22Rv1 (cell line): Measurements from ENCODE around the gene TPRA1.

ENCODE experiments used
- H3K27ac ChIP-seq: fragments of 450-650 bp; 2 replicates; pipeline ENCODE4 v1.5.1; 2017
- CTCF ChIP-seq: fragments of 450-650 bp; IDR thresholded peaks from 2 replicates; pipeline ENCODE4 v1.5.1; 2017; ENCODE audit warnings: mild to moderate bottlenecking
- ZFX ChIP-seq: fragments of 450-650 bp; IDR thresholded peaks from 2 replicates; pipeline ENCODE4 v1.6.1; 2017; ENCODE audit warnings: antibody characterized with exemption, borderline replicate concordance

TPRA1 gene

DNA sequence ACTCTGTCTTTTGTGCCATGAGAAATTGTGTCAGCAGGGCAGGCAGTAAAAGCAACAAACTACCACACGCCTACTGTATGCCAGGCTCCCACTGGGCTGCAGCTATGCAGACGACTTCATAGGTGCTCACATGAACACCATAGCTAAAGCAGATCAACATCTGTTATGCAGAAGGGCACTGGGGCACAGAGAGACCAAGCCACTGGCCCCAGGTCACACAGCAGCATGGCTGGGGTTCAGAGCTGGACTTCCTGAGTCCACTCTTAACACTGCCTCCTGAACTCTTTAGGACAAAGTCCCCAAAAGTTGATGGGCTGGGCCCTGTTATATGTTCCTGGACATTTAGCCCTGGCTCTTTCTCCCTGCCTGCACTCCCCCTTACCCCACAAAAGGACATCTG, 12.4 kb downstream of the TPRA1 start:
- no peak overlapping the region for H3K27ac ChIP-seq
- TF ChIP-seq ZFX: no peak
- no peak for TF ChIP-seq CTCF

- no peak for TF ChIP-seq CTCF
- no peak for TF ChIP-seq ZFX
These were observed 13.1 kb downstream of the TPRA1 start for GRCh38 chr3:127577448-127577847.

DNA sequence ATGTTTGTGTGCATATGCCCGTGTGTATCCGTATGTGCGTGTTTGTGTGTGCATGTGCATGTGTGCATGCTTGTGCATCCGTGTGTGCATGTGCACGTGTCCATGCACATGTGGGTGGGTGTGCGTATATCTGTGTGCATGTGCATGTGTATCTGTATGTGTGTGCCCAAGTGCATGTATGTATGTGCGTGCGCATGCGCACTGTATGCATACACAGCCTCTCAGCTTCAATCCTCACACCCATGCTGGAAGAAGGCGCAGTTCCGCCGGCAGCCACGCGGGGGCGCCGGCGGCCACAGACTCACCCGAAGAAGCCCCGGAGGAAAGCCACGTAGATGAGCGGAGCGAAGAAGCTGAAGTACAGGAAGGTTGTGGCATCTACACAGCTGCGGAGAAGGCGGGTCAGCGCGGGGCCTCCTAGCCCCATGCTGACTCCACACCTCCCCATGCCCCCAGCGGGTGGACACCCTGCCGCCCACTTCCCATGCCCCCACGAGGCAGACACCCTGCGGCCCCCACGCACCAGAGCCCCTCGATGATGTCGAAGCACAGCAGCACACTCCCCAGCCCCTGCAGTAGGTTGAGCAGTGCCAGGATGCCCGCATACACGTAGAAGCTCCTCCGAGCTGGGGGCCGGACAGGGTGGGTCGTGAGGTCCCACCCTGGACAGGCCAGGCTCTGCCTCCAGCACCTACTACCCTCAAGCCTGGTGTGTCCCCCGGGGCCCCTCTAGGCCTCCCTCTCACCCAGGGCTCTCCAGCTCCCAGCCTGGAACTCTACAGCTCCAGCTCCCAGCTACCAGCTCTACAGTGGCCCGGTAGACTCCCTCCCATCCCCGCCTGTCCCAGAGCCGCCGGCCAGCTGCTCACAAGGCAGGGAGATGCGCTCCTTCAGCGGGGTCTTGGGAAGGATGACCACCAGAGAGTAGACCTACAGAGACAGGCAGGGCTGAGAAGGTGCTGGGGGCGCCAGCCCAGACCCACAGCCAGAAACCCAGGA, 15.4 kb downstream of the TPRA1 start:
- TF ChIP-seq ZFX: no peak
- peak; percentile 98 for TF ChIP-seq CTCF
- no peak overlapping the region for H3K27ac ChIP-seq

More at GRCh38 chr3:127577448-127577847, 13.1 kb downstream of the TPRA1 start:
- no peak overlapping the region for H3K27ac ChIP-seq

- H3K27ac ChIP-seq: no peak overlapping the region
- TF ChIP-seq ZFX (no peak), CTCF (no peak)
These were observed 16.6 kb downstream of the TPRA1 start for GRCh38 chr3:127573912-127574311.

DNA sequence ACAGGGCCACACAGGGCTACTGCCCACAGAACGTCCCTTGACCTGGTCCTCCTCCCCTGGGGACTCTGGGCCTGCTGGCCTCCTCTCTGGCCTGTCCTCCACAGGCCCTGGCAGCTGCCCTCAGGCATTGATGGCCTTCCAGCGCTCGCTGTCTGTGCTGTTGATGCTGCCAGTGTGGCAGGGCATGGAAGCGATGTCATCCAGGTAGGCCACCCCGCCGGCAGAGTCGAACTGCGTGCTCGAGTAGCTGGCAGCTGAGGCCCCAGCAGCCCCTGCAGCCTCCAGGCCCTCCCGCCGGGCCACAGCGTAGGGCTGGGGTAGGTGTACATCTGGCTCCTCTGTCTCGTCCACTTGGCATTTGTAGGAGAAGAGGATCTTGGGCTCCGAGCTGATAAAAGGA, 17.1 kb downstream of the TPRA1 start:
- TF ChIP-seq ZFX (no peak), CTCF (no peak)
- no peak overlapping the region for H3K27ac ChIP-seq

DNA sequence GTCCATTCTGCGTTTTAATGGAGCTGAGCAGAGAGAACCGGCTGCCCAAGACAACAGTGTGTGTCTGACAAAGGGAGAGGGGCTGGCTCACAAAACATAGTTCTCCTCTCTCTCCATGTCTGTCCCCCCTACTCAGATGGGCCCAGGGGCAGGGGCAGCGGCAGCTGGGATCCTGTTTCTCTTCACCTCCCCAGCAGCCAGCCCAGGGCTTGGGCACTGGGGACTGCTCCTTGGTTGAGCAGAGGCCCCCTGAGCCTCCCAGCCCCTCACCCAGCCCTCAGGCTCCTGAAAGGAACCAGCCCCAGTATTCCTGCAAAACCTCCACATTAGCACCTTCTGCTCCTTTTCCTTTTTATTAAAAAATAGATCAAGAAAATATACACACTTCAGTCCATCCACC, 17.8 kb downstream of the TPRA1 start:
- TF ChIP-seq CTCF (no peak), ZFX (no peak)

GRCh38 chr3:127572186-127572585, 18.3 kb downstream of the TPRA1 start:
- H3K27ac ChIP-seq: no peak overlapping the region
- TF ChIP-seq CTCF (no peak), ZFX (no peak)

More for the DNA sequence above, 17.8 kb downstream of the TPRA1 start:
- H3K27ac ChIP-seq: no peak overlapping the region
